ENCODE measurements around the gene MAN1A1. TPM values are rescaled to one million over a fixed set of nuclear protein-coding genes. Genes with fewer than 3 reads are reported as not detected.

MAN1A1 gene
- total and polyA plus RNA-seq, 4 donors = 68.2 to 209 (median 148) TPM

- Histone ChIP-seq H3K9ac (ENCODE audit: low read depth in 1 of 2, low read length in 2 of 2) (no peak overlapping the region), H3K9me3 (ENCODE audit: control insufficient read depth in 4 of 4, low read length in 3 of 4) (no peaks in the 10 kb centered on the region), H3K27me3 (ENCODE audit: control insufficient read depth in 4 of 4, insufficient read depth in 4 of 4, low read length in 3 of 4) (no peaks in the 10 kb centered on the region), H3K27ac (ENCODE audit: low read depth in 1 of 2, low read length in 2 of 2) (peak overlapping the region in 1 of 2 donors; percentile 3), H3K4me3 (ENCODE audit: low read depth in 1 of 3, low read length in 3 of 3) (no peak overlapping the region), H3K4me1 (ENCODE audit: control insufficient read depth in 4 of 4, insufficient read depth in 4 of 4, low read length in 3 of 4) (peaks cover 12 to 25% (median 17%) of the 10 kb centered on the region in 4 donors), H3K36me3 (ENCODE audit: control insufficient read depth in 4 of 4, insufficient read depth in 3 of 4, low read depth in 1 of 4, low read length in 3 of 4) (peaks cover 0 to 4% (median 3%) of the 10 kb centered on the region in 4 donors)
- DNase-seq (ENCODE audit: low spot score) = no peak
- TF ChIP-seq NR2F2 (IDR thresholded peaks at IDR 0.05) (no peak), CTCF (IDR thresholded peaks at IDR 0.05; ENCODE audit: low read depth, low read length, missing input control) (no peak), JUND (IDR thresholded peaks at IDR 0.05) (peak; percentile 75 to 93), ATF3 (IDR thresholded peaks at IDR 0.05) (peak; percentile 84), RXRA (IDR thresholded peaks at IDR 0.05) (peak; percentile 53 to 91), SP1 (IDR thresholded peaks at IDR 0.05) (peak; percentile 45), RAD21 (IDR thresholded peaks at IDR 0.05) (peak; percentile 50 to 61), EGR1 (IDR thresholded peaks at IDR 0.05; ENCODE audit: low read depth in 2 of 2) (peak in 1 of 2 donors; percentile 64), YY1 (IDR thresholded peaks at IDR 0.05) (peak; percentile 58), FOXA1 (IDR thresholded peaks at IDR 0.05) (peak; percentile 76), FOXA2 (IDR thresholded peaks at IDR 0.05) (peak; percentile 81), GABPA (IDR thresholded peaks at IDR 0.05 in 1 of 2, conservative IDR thresholded peaks at IDR 0.05 in 1 of 2) (peak in 1 of 2 donors; percentile 61), TAF1 (conservative IDR thresholded peaks at IDR 0.05) (no peak), ZBTB33 (IDR thresholded peaks at IDR 0.05) (peak; percentile 89), HNF4A (conservative IDR thresholded peaks at IDR 0.05) (peak; percentile 79 to 87), HNF4G (IDR thresholded peaks at IDR 0.05) (peak; percentile 43)
- TF ChIP-seq, protein P1, sequence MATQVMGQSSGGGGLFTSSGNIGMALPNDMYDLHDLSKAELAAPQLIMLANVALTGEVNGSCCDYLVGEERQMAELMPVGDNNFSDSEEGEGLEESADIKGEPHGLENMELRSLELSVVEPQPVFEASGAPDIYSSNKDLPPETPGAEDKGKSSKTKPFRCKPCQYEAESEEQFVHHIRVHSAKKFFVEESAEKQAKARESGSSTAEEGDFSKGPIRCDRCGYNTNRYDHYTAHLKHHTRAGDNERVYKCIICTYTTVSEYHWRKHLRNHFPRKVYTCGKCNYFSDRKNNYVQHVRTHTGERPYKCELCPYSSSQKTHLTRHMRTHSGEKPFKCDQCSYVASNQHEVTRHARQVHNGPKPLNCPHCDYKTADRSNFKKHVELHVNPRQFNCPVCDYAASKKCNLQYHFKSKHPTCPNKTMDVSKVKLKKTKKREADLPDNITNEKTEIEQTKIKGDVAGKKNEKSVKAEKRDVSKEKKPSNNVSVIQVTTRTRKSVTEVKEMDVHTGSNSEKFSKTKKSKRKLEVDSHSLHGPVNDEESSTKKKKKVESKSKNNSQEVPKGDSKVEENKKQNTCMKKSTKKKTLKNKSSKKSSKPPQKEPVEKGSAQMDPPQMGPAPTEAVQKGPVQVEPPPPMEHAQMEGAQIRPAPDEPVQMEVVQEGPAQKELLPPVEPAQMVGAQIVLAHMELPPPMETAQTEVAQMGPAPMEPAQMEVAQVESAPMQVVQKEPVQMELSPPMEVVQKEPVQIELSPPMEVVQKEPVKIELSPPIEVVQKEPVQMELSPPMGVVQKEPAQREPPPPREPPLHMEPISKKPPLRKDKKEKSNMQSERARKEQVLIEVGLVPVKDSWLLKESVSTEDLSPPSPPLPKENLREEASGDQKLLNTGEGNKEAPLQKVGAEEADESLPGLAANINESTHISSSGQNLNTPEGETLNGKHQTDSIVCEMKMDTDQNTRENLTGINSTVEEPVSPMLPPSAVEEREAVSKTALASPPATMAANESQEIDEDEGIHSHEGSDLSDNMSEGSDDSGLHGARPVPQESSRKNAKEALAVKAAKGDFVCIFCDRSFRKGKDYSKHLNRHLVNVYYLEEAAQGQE (IDR thresholded peaks at IDR 0.05) = peak; percentile 59
- TF ChIP-seq, protein P2, sequence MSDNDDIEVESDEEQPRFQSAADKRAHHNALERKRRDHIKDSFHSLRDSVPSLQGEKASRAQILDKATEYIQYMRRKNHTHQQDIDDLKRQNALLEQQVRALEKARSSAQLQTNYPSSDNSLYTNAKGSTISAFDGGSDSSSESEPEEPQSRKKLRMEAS (IDR thresholded peaks at IDR 0.05) = peak; percentile 93
- 55% methylated on average over 11 of the region's 11 CpGs for WGBS
Measured at GRCh38 chr6:119209452-119210205, 139.9 kb downstream of the MAN1A1 start.

All from liver (tissue), 9 donors.